HCT116 (cell line): ENCODE data around the gene ANKRD55. TPM values are rescaled to one million over a fixed set of nuclear protein-coding genes. Genes with fewer than 3 reads are reported as not detected.

Source experiments
- ATAC-seq: fragments of 200-7000 bp; cut with Tn5 transposase; 2 replicates; pipeline ENCODE4 v1.9.1; 2020; ENCODE audit warnings: mild to moderate bottlenecking, moderate library complexity
- BruUV-seq: library from RNA; stranded (reverse); fragments of 400-500 nt; replicated peaks from 2 replicates; lab custom pipeline; 2021; lab: Mats Ljungman, UMichigan
- CTCF ChIA-PET: fragments of 300-600 bp; sonication (Branson Sonifier 250); formaldehyde crosslinking; loops from one replicate; lab custom pipeline; 2021; ENCODE audit warnings: antibody characterized with exemption; lab: Charles Lee
- POLR2A ChIA-PET: fragments of 300-600, 350-600 bp; sonication (Branson Sonifier 250); formaldehyde crosslinking; loops from one replicate; lab custom pipeline; 2021; ENCODE audit warnings: antibody characterized with exemption; lab: Charles Lee
- RAD21 ChIA-PET, 2 experiments: fragments of 300-600 bp; sonication (Branson Sonifier 250); formaldehyde crosslinking; loops; one replicate each; lab custom pipeline; 2023; ENCODE audit warnings: low total read pairs in 2 of 2; ENCODE audit not compliant: uncharacterized antibody in 2 of 2, unreplicated experiment in 2 of 2, low non-redundant PET in 1 of 2; lab: Charles Lee
- DNase-seq: peaks from one replicate; pipeline ENCODE4 v3.0.0-alpha.2; 2010; ENCODE audit warnings: low read depth, low spot score
- H2AFZ ChIP-seq: fragments of 200-600 bp; shearing (Covaris generic), sonication (generic); 2 replicates; pipeline ENCODE4 v1.6.1; 2017; ENCODE audit warnings: low read depth, mixed run types, mixed read lengths, antibody characterized with exemption, low read length; ENCODE audit not compliant: poor library complexity, severe bottlenecking
- H3K27ac ChIP-seq: 2 replicates; pipeline ENCODE4 v1.5.1; 2012; ENCODE audit warnings: low read depth, low read length
- H3K27me3 ChIP-seq: fragments of 200-600 bp; sonication (generic); 2 replicates; pipeline ENCODE4 v1.6.1; 2016; ENCODE audit warnings: mixed run types, low read length, mixed read lengths; ENCODE audit not compliant: insufficient read depth
- H3K36me3 ChIP-seq, 2 experiments: fragments of 200-500 bp in 1 of 2; fragments of 200-600 bp in 1 of 2; sonication (Bioruptor generic) in 1 of 2; sonication (generic) in 1 of 2; 2 replicates each; pipeline versions ENCODE4 v1.5.1 to v1.6.1; 2014 to 2016; ENCODE audit warnings: low read length in 2 of 2, inconsistent platforms in 1 of 2, mixed read lengths in 1 of 2, mixed run types in 1 of 2; ENCODE audit not compliant: insufficient read depth in 2 of 2, control insufficient read depth in 1 of 2
- H3K4me1 ChIP-seq, 2 experiments: fragments of 200-600 bp in 1 of 2; sonication (generic) in 1 of 2; 2 replicates each; pipeline versions ENCODE4 v1.5.1 to v1.6.1; 2012 to 2017; ENCODE audit warnings: low read length in 2 of 2, inconsistent platforms in 1 of 2, mild to moderate bottlenecking in 1 of 2, mixed read lengths in 1 of 2, mixed run types in 1 of 2, moderate library complexity in 1 of 2; ENCODE audit not compliant: insufficient read depth in 2 of 2, control insufficient read depth in 1 of 2
- H3K4me2 ChIP-seq: fragments of 200-600 bp; sonication (generic); 2 replicates; pipeline ENCODE4 v1.6.1; 2017; ENCODE audit warnings: mixed run types, low read length, mixed read lengths
- H3K4me3 ChIP-seq, 2 experiments: fragments of 200-600 bp in 1 of 2; sonication (generic) in 1 of 2; replicated peaks in 1 of 2; 2 replicates each; pipeline ENCODE4 v1.5.1; 2011 to 2016; ENCODE audit warnings: low read length in 2 of 2, control low read depth in 1 of 2, low read depth in 1 of 2, mild to moderate bottlenecking in 1 of 2, mixed read lengths in 1 of 2, mixed run types in 1 of 2
- H3K79me2 ChIP-seq: fragments of 200-600 bp; sonication (generic); 2 replicates; pipeline ENCODE4 v1.6.1; 2017; ENCODE audit warnings: mild to moderate bottlenecking, mixed run types, low read length, moderate library complexity, mixed read lengths; ENCODE audit not compliant: insufficient read depth
- H3K9ac ChIP-seq: fragments of 200-600 bp; sonication (generic); 2 replicates; pipeline ENCODE4 v1.6.1; 2016; ENCODE audit warnings: low read length, mixed read lengths
- H3K9me2 ChIP-seq: fragments of 200-600 bp; sonication (generic), shearing (Covaris generic); 2 replicates; pipeline ENCODE4 v1.6.1; 2017; ENCODE audit warnings: mixed run types, mild to moderate bottlenecking, moderate library complexity; ENCODE audit not compliant: insufficient read depth
- H3K9me3 ChIP-seq, 2 experiments: fragments of 200-500 bp in 1 of 2; fragments of 200-600 bp in 1 of 2; sonication (Bioruptor generic) in 1 of 2; sonication (generic) in 1 of 2; 2 replicates each; pipeline ENCODE4 v1.6.1; 2014 to 2017; ENCODE audit warnings: low read length in 2 of 2, mixed read lengths in 2 of 2, inconsistent platforms in 1 of 2, low read depth in 1 of 2, mild to moderate bottlenecking in 1 of 2, mixed run types in 1 of 2, moderate library complexity in 1 of 2; ENCODE audit not compliant: control insufficient read depth in 1 of 2, insufficient read depth in 1 of 2
- H4K20me1 ChIP-seq: fragments of 200-600 bp; sonication (generic), shearing (Covaris generic); 2 replicates; pipeline ENCODE4 v1.6.1; 2017; ENCODE audit warnings: mixed run types, mild to moderate bottlenecking, moderate library complexity; ENCODE audit not compliant: insufficient read depth
- ATF3 ChIP-seq: IDR thresholded peaks from 2 replicates; pipeline ENCODE4 v1.6.1; 2012
- CBX3 ChIP-seq: IDR thresholded peaks from 2 replicates; pipeline ENCODE4 v1.6.1; 2012; ENCODE audit warnings: low read depth
- CTCF ChIP-seq, 3 experiments: fragments of 200-600 bp in 1 of 3; sonication (generic) in 1 of 3; IDR thresholded peaks in 2 of 3; conservative IDR thresholded peaks in 1 of 3; 2 replicates each; pipeline ENCODE4 v1.5.1; 2012 to 2017; ENCODE audit warnings: low read depth in 2 of 3, low read length in 2 of 3, antibody characterized with exemption in 1 of 3, borderline replicate concordance in 1 of 3, control low read depth in 1 of 3, mild to moderate bottlenecking in 1 of 3, mixed read lengths in 1 of 3, mixed run types in 1 of 3, moderate library complexity in 1 of 3; ENCODE audit not compliant: insufficient read depth in 1 of 3
- EGR1 ChIP-seq: IDR thresholded peaks from 2 replicates; pipeline ENCODE4 v1.6.1; 2012; ENCODE audit warnings: low read depth
- ELF1 ChIP-seq: IDR thresholded peaks from 2 replicates; pipeline ENCODE4 v1.6.1; 2012; ENCODE audit warnings: low read depth, borderline replicate concordance
- EZH2 ChIP-seq: fragments of 200-600 bp; sonication (generic); IDR thresholded peaks from 2 replicates; pipeline ENCODE4 v1.6.1; 2017; ENCODE audit warnings: antibody characterized with exemption, mixed run types
- EZH2phosphoT487 ChIP-seq: fragments of 200-600 bp; IDR thresholded peaks from 2 replicates; pipeline ENCODE4 v1.6.1; 2018; ENCODE audit warnings: antibody characterized with exemption, borderline replicate concordance
- FOSL1 ChIP-seq: IDR thresholded peaks from 2 replicates; pipeline ENCODE4 v1.6.1; 2012; ENCODE audit warnings: low read depth
- JUND ChIP-seq: IDR thresholded peaks from 2 replicates; pipeline ENCODE4 v1.6.1; 2012
- POLR2AphosphoS5 ChIP-seq: IDR thresholded peaks from 2 replicates; pipeline ENCODE4 v1.6.1; 2011; ENCODE audit warnings: mild to moderate bottlenecking, low read depth, low read length, moderate library complexity
- REST ChIP-seq: IDR thresholded peaks from 2 replicates; pipeline ENCODE4 v1.6.1; 2012; ENCODE audit warnings: low read depth
- SIN3A ChIP-seq: IDR thresholded peaks from 2 replicates; pipeline ENCODE4 v1.6.1; 2012; ENCODE audit warnings: low read depth
- SP1 ChIP-seq: IDR thresholded peaks from 2 replicates; pipeline ENCODE4 v1.6.1; 2012; ENCODE audit warnings: low read depth
- SRF ChIP-seq: IDR thresholded peaks from 2 replicates; pipeline ENCODE4 v1.6.1; 2012; ENCODE audit warnings: low read depth
- TCF7L2 ChIP-seq: IDR thresholded peaks from 2 replicates; pipeline ENCODE4 v1.7.0; 2011; ENCODE audit warnings: borderline replicate concordance, inconsistent platforms; ENCODE audit not compliant: insufficient read depth, insufficient read length; ENCODE audit errors: extremely low read depth
- YY1 ChIP-seq: IDR thresholded peaks from 2 replicates; pipeline ENCODE4 v1.6.1; 2011; ENCODE audit warnings: low read length, low read depth, moderate library complexity, mild to moderate bottlenecking; ENCODE audit not compliant: insufficient replicate concordance; ENCODE audit errors: extremely low read depth
- ZBTB33 ChIP-seq: IDR thresholded peaks from 2 replicates; pipeline ENCODE4 v1.6.1; 2011; ENCODE audit warnings: mild to moderate bottlenecking, low read length, moderate library complexity; ENCODE audit not compliant: insufficient replicate concordance; ENCODE audit errors: extremely low read depth
- ZFX ChIP-seq: fragments of 450-650 bp; IDR thresholded peaks from 2 replicates; pipeline ENCODE4 v1.6.1; 2017
- ZNF274 ChIP-seq: fragments of 200-500 bp; sonication (Bioruptor generic); IDR thresholded peaks from 2 replicates; pipeline ENCODE4 v1.6.1; 2014; ENCODE audit warnings: mild to moderate bottlenecking, low read depth, low read length, inconsistent platforms
- intact Hi-C: fragments of 100-400 bp; cut with micrococcal nuclease; formaldehyde crosslinking; loops from 2 replicates; pipeline ENCODE4 v1.10.0; 2022
- total RNA-seq: library from RNA; stranded (reverse); gene quantifications from one replicate; pipeline ENCODE4 v1.2.1, GENCODE V29; 2021; ENCODE audit not compliant: unreplicated experiment

ANKRD55 gene
- total RNA-seq, 1 experiment from 2014 or later: not detected

- Histone ChIP-seq H3K4me3 (no peak overlapping the region), H3K36me3 (no peaks in the 10 kb centered on the region), H3K79me2 (no peaks in the 10 kb centered on the region), H3K4me1 (no peaks in the 10 kb centered on the region), H3K27ac (no peak overlapping the region), H3K9me3 (no peaks in the 10 kb centered on the region), H3K27me3 (no peaks in the 10 kb centered on the region), H4K20me1 (no peaks in the 10 kb centered on the region), H3K9me2 (no peaks in the 10 kb centered on the region), H2AFZ (no peak overlapping the region), H3K4me2 (no peak overlapping the region), H3K9ac (no peak overlapping the region)
- intact Hi-C loops: no loop called here
- ChIA-PET POLR2A (no interaction called here), RAD21 (no interaction called here), CTCF (no interaction called here)
- DNase-seq (no peak), ATAC-seq (no peak)
- no TSS peak for BruUV-seq
- no peak for TF ChIP-seq SIN3A
- TF ChIP-seq ELF1: no peak
- no peak for TF ChIP-seq ATF3
- no peak for TF ChIP-seq CTCF (IDR thresholded peaks at IDR 0.05 in 2 of 3, conservative IDR thresholded peaks at IDR 0.05 in 1 of 3; ENCODE audit: borderline replicate concordance in 1 of 3, insufficient read depth in 1 of 3, low read depth in 2 of 3, low read length in 2 of 3)
- no peak for TF ChIP-seq EGR1
- no peak for TF ChIP-seq YY1
- TF ChIP-seq JUND: no peak
- no peak for TF ChIP-seq SP1
- no peak for TF ChIP-seq FOSL1
- TF ChIP-seq CBX3: no peak
- no peak for TF ChIP-seq ZNF274
- TF ChIP-seq EZH2: no peak
- TF ChIP-seq REST: no peak
- TF ChIP-seq SRF: no peak
- no peak for TF ChIP-seq ZFX
- no peak for TF ChIP-seq ZBTB33
- TF ChIP-seq EZH2phosphoT487: no peak
- no peak for TF ChIP-seq POLR2AphosphoS5
- TF ChIP-seq TCF7L2: no peak
Observed at GRCh38 chr5:56245481-56245880, 12.4 kb upstream of the ANKRD55 start.
